Right lobe of liver (tissue), 4 donors: ENCODE measurements around the gene ABCC3.

Source experiments
- POLR2A ChIP-seq: fragments of 450-650 bp; IDR thresholded peaks from one replicate; pipeline ENCODE4 v1.6.1; 2017; ENCODE audit warnings: antibody characterized with exemption, mild to moderate bottlenecking
- TF ChIP-seq, protein P1 (sequence below), 4 donors: fragments of 200-600 bp in 3 of 4; fragments of 450-650 bp in 1 of 4; IDR thresholded peaks; one replicate each; pipeline versions ENCODE4 v1.5.1 to v1.8.0; 2016 to 2022; ENCODE audit warnings: antibody characterized with exemption in 4 of 4, mild to moderate bottlenecking in 2 of 4
- donor health status: DM: no; HTN: no; CAD: no.
- donor health status: DM: no; HTN: no; CAD: no.
- donor health status: DM: no; HTN: yes; CAD: no.

DNA sequence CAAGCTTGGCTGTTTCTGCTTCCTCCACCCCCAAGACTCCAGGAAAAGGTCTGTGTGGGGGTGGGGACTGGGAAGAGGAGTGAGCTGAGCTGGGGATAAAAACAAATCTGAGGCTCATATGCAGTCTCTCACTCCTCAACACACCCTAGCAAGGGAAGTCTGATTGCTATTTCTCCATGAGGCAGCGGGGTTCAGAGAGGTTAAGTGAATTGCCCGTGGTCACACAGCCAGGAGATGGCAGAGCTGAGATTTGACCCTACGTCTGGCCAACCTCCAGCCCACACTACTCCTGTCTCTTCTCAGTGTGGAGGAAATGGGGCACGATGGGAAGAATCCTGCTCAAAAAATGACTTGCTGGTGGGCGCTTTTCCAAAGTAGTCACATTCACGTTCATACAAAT lies 4.8 kb upstream of the ABCC3 start:
- TF ChIP-seq, protein P1, sequence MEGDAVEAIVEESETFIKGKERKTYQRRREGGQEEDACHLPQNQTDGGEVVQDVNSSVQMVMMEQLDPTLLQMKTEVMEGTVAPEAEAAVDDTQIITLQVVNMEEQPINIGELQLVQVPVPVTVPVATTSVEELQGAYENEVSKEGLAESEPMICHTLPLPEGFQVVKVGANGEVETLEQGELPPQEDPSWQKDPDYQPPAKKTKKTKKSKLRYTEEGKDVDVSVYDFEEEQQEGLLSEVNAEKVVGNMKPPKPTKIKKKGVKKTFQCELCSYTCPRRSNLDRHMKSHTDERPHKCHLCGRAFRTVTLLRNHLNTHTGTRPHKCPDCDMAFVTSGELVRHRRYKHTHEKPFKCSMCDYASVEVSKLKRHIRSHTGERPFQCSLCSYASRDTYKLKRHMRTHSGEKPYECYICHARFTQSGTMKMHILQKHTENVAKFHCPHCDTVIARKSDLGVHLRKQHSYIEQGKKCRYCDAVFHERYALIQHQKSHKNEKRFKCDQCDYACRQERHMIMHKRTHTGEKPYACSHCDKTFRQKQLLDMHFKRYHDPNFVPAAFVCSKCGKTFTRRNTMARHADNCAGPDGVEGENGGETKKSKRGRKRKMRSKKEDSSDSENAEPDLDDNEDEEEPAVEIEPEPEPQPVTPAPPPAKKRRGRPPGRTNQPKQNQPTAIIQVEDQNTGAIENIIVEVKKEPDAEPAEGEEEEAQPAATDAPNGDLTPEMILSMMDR (IDR thresholded peaks at IDR 0.05), result no peak
- TF ChIP-seq POLR2A, result no peak
